GM18870 (cell line): ENCODE results near the gene ZSCAN5C.

Experiments
- ATAC-seq: cut with Tn5 transposase; IDR thresholded peaks from one replicate; pipeline ENCODE4 v1.9.1; 2021; ENCODE audit warnings: moderate library complexity; ENCODE audit not compliant: unreplicated experiment

Gene ZSCAN5C

GRCh38 chr19:56258272-56258671, 56.2 kb downstream of the ZSCAN5C start:
- ATAC-seq: no peak
